Thoracic aorta (tissue), 2 donors: ENCODE measurements around the gene NBPF26. TPM values are rescaled to one million over a fixed set of nuclear protein-coding genes. Genes with fewer than 3 reads are reported as not detected.
"Not testable (repeated sequence)": the region's sequence is repeated elsewhere in the genome, so short reads cannot be mapped to it uniquely, and the experiment has no call there.

Source experiments
- ATAC-seq: fragments of 150-250 bp; one replicate; pipeline ENCODE4 v1.8.0; 2017; ENCODE audit warnings: low read depth; ENCODE audit not compliant: insufficient number of reproducible peaks, low FRiP score
- DNase-seq: peaks from one replicate; pipeline ENCODE4 v3.0.0-alpha.2; 2020; ENCODE audit warnings: low spot score
- H3K27ac ChIP-seq, 2 donors: fragments of 200-600 bp; sonication (generic); 1 replicate in 1 of 2; 2 replicates in 1 of 2; pipeline ENCODE4 v1.5.1; 2016; ENCODE audit warnings: mild to moderate bottlenecking in 2 of 2, moderate library complexity in 2 of 2
- H3K27me3 ChIP-seq: fragments of 200-600 bp; sonication (generic); replicated peaks from 2 replicates; pipeline ENCODE4 v1.6.0; 2016; ENCODE audit warnings: mild to moderate bottlenecking; ENCODE audit not compliant: insufficient read depth
- H3K36me3 ChIP-seq: fragments of 200-600 bp; sonication (generic); one replicate; pipeline ENCODE4 v1.5.1; 2016
- H3K4me1 ChIP-seq, 2 donors: fragments of 200-600 bp; sonication (generic); 1 replicate in 1 of 2; 2 replicates in 1 of 2; pipeline versions ENCODE4 v1.5.1 to v1.6.0; 2016; ENCODE audit warnings: low read depth in 2 of 2, mild to moderate bottlenecking in 1 of 2; ENCODE audit not compliant: control insufficient read depth in 1 of 2
- H3K4me3 ChIP-seq: fragments of 200-600 bp; sonication (generic); 2 replicates; pipeline ENCODE4 v1.5.1; 2016; ENCODE audit warnings: mild to moderate bottlenecking
- H3K9me3 ChIP-seq: fragments of 200-600 bp; sonication (generic); 2 replicates; pipeline ENCODE4 v1.5.1; 2016
- total RNA-seq, 2 donors: library from RNA; depleted of rRNA; stranded (reverse); fragments of >200 nt; gene quantifications; one replicate each; pipeline versions ENCODE4 v1.1.0 to v1.2.3, GENCODE V29; 2016

Gene NBPF26
- 10 to 100 TPM; 19.2 to 24.8 TPM for total RNA-seq

GRCh38 chr1:120723715-120724402 is at the start of gene NBPF26:
NBPF26 (plus strand) TSS chr1:120723945.
- not testable (repeated sequence) for H3K27me3 ChIP-seq, DNase-seq, H3K9me3 ChIP-seq, H3K4me1 ChIP-seq, H3K36me3 ChIP-seq, H3K4me3 ChIP-seq, ATAC-seq
- peak within 1 kb of the TSS in 1 of 2 donors; percentile 84 for H3K27ac ChIP-seq

DNA sequence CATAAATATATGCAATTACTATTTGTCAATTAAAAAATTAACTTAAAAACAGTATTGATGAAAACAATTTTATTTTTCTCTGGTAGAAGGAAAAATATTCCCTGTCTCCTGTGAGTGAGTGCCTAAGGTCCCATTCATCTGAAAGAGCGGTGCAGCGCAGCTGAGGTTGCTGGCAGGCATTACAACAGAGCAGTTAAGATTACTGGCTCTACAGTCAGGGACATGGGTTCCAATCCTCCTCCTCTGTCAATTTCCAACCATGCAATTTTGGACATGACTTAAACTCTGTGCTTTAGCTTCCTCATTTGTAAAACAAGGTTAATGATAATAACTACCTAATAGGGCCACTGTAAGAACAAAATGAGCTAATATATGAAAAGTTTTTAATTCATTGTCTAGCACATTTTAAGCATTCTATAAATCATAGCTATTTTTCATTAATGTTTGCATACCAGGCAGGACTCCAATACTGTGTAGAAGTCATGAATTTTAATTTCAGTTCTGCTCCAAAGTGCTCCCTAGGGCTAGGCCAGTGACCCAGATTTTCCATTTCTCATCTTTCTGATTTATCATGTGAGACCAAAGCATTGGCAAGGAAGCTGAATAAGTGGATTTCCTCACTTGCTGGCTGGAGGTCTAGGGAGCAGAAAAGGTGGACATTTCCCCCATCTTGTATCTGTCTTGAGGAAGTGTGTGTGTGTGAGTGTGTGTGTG is 43.5 kb upstream of the NBPF26 start:
- not testable (repeated sequence) for H3K4me1 ChIP-seq, H3K27me3 ChIP-seq, H3K36me3 ChIP-seq, ATAC-seq, H3K9me3 ChIP-seq, H3K27ac ChIP-seq, DNase-seq, H3K4me3 ChIP-seq

DNA sequence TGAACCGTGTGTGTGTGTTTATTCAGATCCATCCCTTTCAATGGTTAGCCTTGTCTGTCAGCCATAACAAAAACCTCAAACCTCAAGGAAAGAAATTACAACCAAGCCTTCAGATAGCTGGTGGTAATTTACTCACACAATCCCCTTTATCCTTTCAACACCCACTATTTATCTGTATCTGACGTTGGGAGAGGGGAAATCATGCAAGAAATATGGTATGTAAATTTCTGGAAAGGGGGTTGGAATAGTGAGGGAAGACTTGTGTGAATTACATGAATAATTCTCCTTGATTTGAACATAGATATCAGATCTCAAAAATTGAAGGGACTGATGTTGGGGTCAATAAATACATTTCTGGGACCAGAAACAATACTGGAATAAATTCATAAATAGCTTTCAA is 42.8 kb upstream of the NBPF26 start:
- H3K27ac ChIP-seq, H3K4me3 ChIP-seq, ATAC-seq, H3K9me3 ChIP-seq, DNase-seq, H3K4me1 ChIP-seq, H3K36me3 ChIP-seq, H3K27me3 ChIP-seq: not testable (repeated sequence)

GRCh38 chr1:120684397-120684796 is 39.3 kb upstream of the NBPF26 start:
- not testable (repeated sequence) for H3K4me3 ChIP-seq, H3K27ac ChIP-seq, H3K4me1 ChIP-seq, ATAC-seq, H3K9me3 ChIP-seq, DNase-seq, H3K36me3 ChIP-seq, H3K27me3 ChIP-seq

GRCh38 chr1:120685622-120686021 is 38.1 kb upstream of the NBPF26 start:
- not testable (repeated sequence) for ATAC-seq

DNA sequence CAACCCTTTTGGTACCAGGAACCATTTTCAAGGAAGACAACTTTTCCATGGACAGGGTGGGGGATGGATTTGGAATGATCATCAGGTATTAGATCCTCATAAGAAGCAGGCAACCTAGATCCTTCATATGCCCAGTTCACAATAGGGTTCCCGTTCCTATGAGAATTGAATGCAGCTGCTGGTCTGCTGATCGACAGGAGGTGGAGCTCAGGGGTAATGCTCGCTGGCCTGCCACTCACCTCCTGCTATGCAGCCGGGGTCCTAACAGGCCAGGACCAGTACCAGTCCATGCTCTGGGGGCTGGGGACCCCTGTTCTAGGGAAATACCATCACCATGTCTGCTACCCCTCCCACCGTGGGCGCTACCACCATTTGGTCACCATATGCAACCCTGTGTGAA is 36.5 kb upstream of the NBPF26 start:
- not testable (repeated sequence) for DNase-seq

More at GRCh38 chr1:120685622-120686021, 38.1 kb upstream of the NBPF26 start:
- H3K4me3 ChIP-seq, H3K27me3 ChIP-seq, DNase-seq, H3K4me1 ChIP-seq, H3K9me3 ChIP-seq, H3K27ac ChIP-seq, H3K36me3 ChIP-seq: not testable (repeated sequence)

DNA sequence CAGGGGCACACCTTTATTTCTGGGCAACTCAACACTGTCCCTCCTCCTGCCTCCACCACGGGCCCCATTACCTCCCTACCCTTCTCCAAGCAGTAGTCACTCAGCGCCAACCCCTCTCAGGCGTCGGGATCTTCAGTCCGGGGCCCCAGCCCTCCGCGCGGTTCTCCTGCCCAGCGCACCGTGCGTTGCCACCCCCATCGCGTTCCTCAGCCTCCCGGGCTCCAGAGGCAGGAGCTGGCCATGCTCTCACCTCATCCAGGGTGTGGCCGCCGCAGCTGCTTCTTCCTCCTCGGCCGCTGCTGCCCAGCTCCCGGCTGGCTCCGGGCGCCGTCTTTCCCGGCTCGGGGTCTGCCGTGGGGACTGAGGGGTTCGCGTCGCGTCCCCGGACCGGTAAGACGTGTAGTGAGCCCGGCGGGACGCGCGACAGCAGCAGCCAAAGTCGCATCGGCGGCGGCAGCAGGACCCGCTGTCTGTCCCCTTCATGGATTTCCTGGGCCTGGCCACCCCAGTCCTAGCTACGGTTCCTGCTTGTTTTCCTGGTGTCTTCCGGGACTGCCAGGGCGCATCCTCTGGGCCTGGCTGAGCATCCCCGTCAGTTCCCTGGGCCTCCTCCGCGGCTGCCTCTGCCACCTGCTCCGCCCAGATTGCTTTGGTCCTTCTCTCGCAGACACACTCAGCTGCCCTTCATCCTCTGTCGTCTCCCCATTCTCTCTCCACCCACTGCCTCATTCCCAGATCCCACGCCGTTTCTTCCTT is 22.8 kb upstream of the NBPF26 start:
- H3K36me3 ChIP-seq, H3K9me3 ChIP-seq, H3K4me1 ChIP-seq, H3K27me3 ChIP-seq, H3K27ac ChIP-seq, H3K4me3 ChIP-seq, ATAC-seq, DNase-seq: not testable (repeated sequence)

More for the DNA sequence above, 36.5 kb upstream of the NBPF26 start:
- ATAC-seq, H3K4me3 ChIP-seq, H3K36me3 ChIP-seq, H3K9me3 ChIP-seq, H3K27ac ChIP-seq, H3K4me1 ChIP-seq, H3K27me3 ChIP-seq: not testable (repeated sequence)

GRCh38 chr1:120723358-120723714 is 409 bp upstream of the NBPF26 start:
- not testable (repeated sequence) for DNase-seq, H3K27ac ChIP-seq, H3K36me3 ChIP-seq, H3K4me3 ChIP-seq, H3K27me3 ChIP-seq, ATAC-seq, H3K9me3 ChIP-seq, H3K4me1 ChIP-seq

DNA sequence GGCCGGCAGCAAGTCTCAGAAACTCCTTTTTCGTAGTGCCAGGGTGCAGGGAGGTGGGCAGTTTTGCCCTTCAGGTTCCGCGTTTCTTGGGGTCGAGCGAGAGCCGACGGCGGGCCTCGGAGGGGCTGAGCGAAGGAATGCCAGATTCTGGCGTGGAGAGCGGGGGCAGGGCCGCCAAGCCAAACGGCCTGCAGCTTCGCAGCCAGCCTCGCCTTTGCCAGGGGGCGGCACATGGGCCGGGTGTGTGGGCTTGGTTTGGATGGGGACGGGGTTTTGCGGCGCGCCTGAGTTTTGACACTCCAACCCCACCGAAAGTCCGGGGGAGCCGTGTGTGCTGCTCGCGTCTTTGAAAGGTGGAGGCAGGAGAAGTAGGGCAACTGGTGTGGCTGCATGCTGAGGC is 762 bp downstream of the NBPF26 start:
- not testable (repeated sequence) for ATAC-seq, H3K4me1 ChIP-seq, DNase-seq, H3K27me3 ChIP-seq, H3K4me3 ChIP-seq, H3K9me3 ChIP-seq, H3K36me3 ChIP-seq
- H3K27ac ChIP-seq: peak overlapping the region in 1 of 2 donors; percentile 84

DNA sequence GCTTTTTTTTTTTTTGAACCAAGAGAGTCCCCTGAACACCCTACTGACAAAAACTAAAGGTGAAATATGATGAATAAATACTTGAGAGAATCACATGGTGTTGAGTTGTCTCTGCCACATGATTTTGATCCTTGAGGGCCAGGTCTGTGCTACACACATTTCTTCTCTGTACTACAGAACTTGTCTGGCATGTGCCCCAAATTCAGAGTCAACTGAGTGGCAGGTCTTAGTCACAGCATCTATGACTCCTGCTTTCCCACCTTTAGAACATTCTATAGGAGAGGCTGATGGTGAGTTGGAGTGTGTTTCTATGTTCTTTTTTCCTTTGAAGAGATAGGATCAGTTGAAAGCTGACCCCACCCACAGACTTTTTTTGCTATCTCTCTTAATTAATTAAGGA is 5.1 kb downstream of the NBPF26 start:
- not testable (repeated sequence) for H3K4me1 ChIP-seq, H3K27me3 ChIP-seq, H3K9me3 ChIP-seq, ATAC-seq, H3K27ac ChIP-seq, DNase-seq, H3K36me3 ChIP-seq, H3K4me3 ChIP-seq

DNA sequence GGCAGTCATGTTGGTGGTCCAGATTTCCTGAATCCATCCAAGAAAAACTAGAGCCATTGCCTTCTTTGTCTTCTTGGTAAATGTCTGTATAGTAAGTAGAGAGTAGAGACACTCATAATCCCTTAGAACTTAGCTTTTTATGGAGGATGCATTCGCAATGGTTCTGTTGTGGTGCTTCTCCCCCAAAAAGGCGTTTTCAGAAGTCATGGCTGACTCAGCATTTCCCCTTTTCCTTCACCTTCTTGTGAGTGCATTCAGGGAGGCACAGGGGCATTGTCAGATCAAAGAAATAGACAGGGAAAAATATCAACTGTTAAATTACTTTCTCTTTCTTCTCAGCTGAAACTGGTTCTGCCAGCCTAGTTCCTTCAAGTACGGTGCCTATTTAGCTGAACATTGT is 45.3 kb downstream of the NBPF26 start:
- not testable (repeated sequence) for H3K4me1 ChIP-seq, H3K27ac ChIP-seq, DNase-seq, ATAC-seq, H3K27me3 ChIP-seq, H3K9me3 ChIP-seq, H3K36me3 ChIP-seq, H3K4me3 ChIP-seq

- not testable (repeated sequence) for H3K27ac ChIP-seq, H3K4me3 ChIP-seq, H3K4me1 ChIP-seq, H3K9me3 ChIP-seq, H3K36me3 ChIP-seq, H3K27me3 ChIP-seq, DNase-seq, ATAC-seq
Measured at GRCh38 chr1:120805452-120805851, 81.7 kb downstream of the NBPF26 start.
